Trophoblast cell (in vitro differentiated cells and primary cell): Measurements from ENCODE around the gene SOX30.

Experiments
- DNase-seq, 2 donors: peaks; one replicate each; pipeline ENCODE4 v3.0.0-alpha.2; 2016
- H2AFZ ChIP-seq: 2 replicates; pipeline ENCODE4 v1.6.1; 2013; ENCODE audit warnings: low read length, moderate library complexity, mild to moderate bottlenecking; ENCODE audit not compliant: insufficient read depth, poor library complexity
- H2AK5ac ChIP-seq: 2 replicates; pipeline ENCODE4 v1.6.1; 2013; ENCODE audit warnings: mild to moderate bottlenecking, low read length
- H2BK120ac ChIP-seq: 2 replicates; pipeline ENCODE4 v1.6.1; 2013; ENCODE audit warnings: low read length, mild to moderate bottlenecking, moderate library complexity; ENCODE audit not compliant: insufficient read depth, poor library complexity
- H2BK12ac ChIP-seq: 2 replicates; pipeline ENCODE4 v1.6.1; 2013; ENCODE audit warnings: mild to moderate bottlenecking, low read length, moderate library complexity
- H2BK5ac ChIP-seq: 2 replicates; pipeline ENCODE4 v1.6.1; 2013; ENCODE audit warnings: low read length, low read depth, moderate library complexity, mild to moderate bottlenecking; ENCODE audit not compliant: poor library complexity
- H3K14ac ChIP-seq: 2 replicates; pipeline ENCODE4 v1.6.1; 2013; ENCODE audit warnings: mild to moderate bottlenecking, low read length
- H3K18ac ChIP-seq: 2 replicates; pipeline ENCODE4 v1.6.1; 2013; ENCODE audit warnings: mild to moderate bottlenecking, low read length
- H3K23ac ChIP-seq: 2 replicates; pipeline ENCODE4 v1.6.1; 2013; ENCODE audit warnings: low read length
- H3K27ac ChIP-seq: 2 replicates; pipeline ENCODE4 v1.5.1; 2013; ENCODE audit warnings: low read depth, mild to moderate bottlenecking, inconsistent platforms, low read length, moderate library complexity
- H3K27me3 ChIP-seq: 2 replicates; pipeline ENCODE4 v1.6.1; 2013; ENCODE audit warnings: inconsistent platforms, mild to moderate bottlenecking, low read length, moderate library complexity; ENCODE audit not compliant: insufficient read depth
- H3K36me3 ChIP-seq, 2 experiments: 1 replicate in 1 of 2; 2 replicates in 1 of 2; pipeline ENCODE4 v1.6.1; 2013; ENCODE audit warnings: low read length in 2 of 2, mild to moderate bottlenecking in 2 of 2, moderate library complexity in 1 of 2; ENCODE audit not compliant: insufficient read depth in 2 of 2, control insufficient read depth in 1 of 2
- H3K4ac ChIP-seq: 2 replicates; pipeline ENCODE4 v1.6.1; 2013; ENCODE audit warnings: low read depth, mild to moderate bottlenecking, low read length, moderate library complexity
- H3K4me1 ChIP-seq, 2 experiments: 1 replicate in 1 of 2; 2 replicates in 1 of 2; pipeline ENCODE4 v1.6.1; 2013; ENCODE audit warnings: low read length in 2 of 2, mild to moderate bottlenecking in 2 of 2, moderate library complexity in 1 of 2; ENCODE audit not compliant: insufficient read depth in 2 of 2, control insufficient read depth in 1 of 2
- H3K4me2 ChIP-seq: 2 replicates; pipeline ENCODE4 v1.6.1; 2013; ENCODE audit warnings: inconsistent platforms, mild to moderate bottlenecking, low read length, moderate library complexity
- H3K4me3 ChIP-seq: 2 replicates; pipeline ENCODE4 v1.5.1; 2013; ENCODE audit warnings: mild to moderate bottlenecking, low read depth, low read length, inconsistent platforms
- H3K79me1 ChIP-seq: one replicate; pipeline ENCODE4 v1.6.1; 2013; ENCODE audit warnings: low read length
- H3K79me2 ChIP-seq: 2 replicates; pipeline ENCODE4 v1.6.1; 2013; ENCODE audit warnings: low read length, mild to moderate bottlenecking; ENCODE audit not compliant: control insufficient read depth, insufficient read depth, poor library complexity
- H3K9ac ChIP-seq: 2 replicates; pipeline ENCODE4 v1.6.1; 2013; ENCODE audit warnings: mild to moderate bottlenecking, low read length
- H3K9me3 ChIP-seq: 2 replicates; pipeline ENCODE4 v1.6.1; 2013; ENCODE audit warnings: low read depth, mild to moderate bottlenecking, control low read depth, inconsistent platforms, low read length; ENCODE audit not compliant: insufficient read depth
- H4K12ac ChIP-seq: 2 replicates; pipeline ENCODE4 v1.6.1; 2013; ENCODE audit warnings: low read depth, mild to moderate bottlenecking, low read length, moderate library complexity
- H4K8ac ChIP-seq: 2 replicates; pipeline ENCODE4 v1.6.1; 2013; ENCODE audit warnings: low read depth, mild to moderate bottlenecking, low read length, moderate library complexity
- H4K91ac ChIP-seq: one replicate; pipeline ENCODE4 v1.6.1; 2013; ENCODE audit warnings: low read depth, mild to moderate bottlenecking, low read length, moderate library complexity
- WGBS: extraction: QIAGEN DNeasy Blood & Tissue Kit; methylation state at CpG from one replicate; pipeline ENCODE4 v1.1.7; 2013; ENCODE audit warnings: missing lambda C conversion rate; ENCODE audit not compliant: insufficient read length, insufficient coverage; ENCODE audit errors: extremely low coverage; 5-methylcytosine and 5-hydroxymethylcytosine counted together

The SOX30 gene

DNA sequence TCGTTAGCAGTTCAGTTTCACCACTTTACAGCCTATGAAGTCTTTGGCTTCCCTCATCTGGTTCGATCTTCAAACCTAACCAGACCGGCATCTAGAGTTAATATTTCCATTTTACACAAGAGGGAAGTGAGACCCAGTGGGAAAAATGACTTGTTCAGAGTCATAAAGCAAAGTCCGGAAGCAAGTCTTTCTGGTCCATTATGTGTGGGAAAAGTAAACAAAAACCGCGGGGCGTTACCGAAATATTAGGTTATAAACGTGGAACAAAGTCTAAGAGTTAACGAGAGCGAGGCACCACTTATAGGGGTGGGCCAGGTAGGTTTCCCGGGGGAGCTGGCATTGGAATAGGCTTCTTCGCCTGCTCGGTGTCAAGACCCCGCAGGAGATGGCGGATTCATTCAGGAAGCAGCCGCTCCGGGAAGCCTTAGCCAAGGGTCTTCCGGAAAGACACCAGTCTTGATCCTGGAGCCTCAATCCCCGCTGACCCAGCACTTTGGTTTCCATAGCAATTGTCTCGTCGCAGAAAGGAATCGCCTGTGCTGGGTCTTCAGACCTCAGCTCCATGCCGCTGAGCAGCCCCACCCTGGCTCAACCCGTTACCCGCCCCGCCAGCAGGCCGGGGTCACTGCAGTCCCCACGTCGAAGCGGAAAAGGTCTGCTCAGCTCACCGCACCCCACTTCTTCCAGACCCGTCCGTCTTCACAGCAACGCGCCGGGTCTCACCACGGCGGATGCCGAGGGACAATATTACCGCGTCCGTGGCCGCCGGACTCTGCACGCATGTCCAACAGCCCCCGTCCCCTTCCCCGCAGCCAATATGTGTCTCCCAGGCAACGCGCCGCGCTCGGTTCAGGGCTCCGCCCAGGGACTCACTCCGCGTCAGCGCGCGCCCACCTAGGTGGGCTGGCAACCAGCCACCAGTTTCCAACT lies 18.7 kb upstream of the SOX30 start, which contains the start of gene C5orf52:
C5orf52 (plus strand) TSS at position 872 of the 930 bp plus-strand sequence. CDS start 82 bp downstream, outside the sequence.
- Histone ChIP-seq H3K23ac (no peak within 1 kb of the TSS), H3K18ac (no peak within 1 kb of the TSS), H3K79me1 (peaks cover 2% of the 10 kb centered on the region)

DNA sequence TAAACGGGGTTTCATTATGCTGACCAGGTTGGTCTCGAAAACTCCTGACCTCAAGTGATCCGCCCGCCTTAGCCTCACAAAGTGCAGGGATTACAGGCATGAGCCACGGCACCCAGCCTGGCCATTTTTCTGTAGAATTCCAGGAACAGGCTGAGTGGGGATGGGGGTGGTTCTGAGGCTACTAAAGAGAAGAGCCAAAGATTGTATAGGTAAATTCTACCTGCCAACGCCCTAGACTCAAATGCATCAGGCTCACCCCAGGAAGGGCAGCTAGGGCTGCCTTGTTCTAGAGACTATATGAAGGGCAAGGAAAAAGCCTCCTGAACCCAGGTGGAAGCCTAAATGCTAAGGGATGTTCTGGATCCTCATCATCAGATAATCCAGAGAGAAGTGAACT lies 17.5 kb upstream of the SOX30 start:
- Histone ChIP-seq H3K23ac (no peak overlapping the region), H3K4ac (no peak overlapping the region), H2BK5ac (no peak overlapping the region), H3K4me3 (no peak overlapping the region), H4K12ac (no peak overlapping the region), H2AFZ (no peak overlapping the region), H3K36me3 (no peaks in the 10 kb centered on the region), H3K27ac (no peak overlapping the region), H3K9me3 (peaks cover 12% of the 10 kb centered on the region), H4K8ac (no peak overlapping the region), H3K4me2 (no peak overlapping the region), H3K9ac (no peak overlapping the region), H3K14ac (no peak overlapping the region), H2AK5ac (no peak overlapping the region), H3K18ac (no peak overlapping the region), H4K91ac (no peak overlapping the region), H3K79me2 (no peaks in the 10 kb centered on the region), H3K79me1 (peaks cover 2% of the 10 kb centered on the region), H3K4me1 (no peaks in the 10 kb centered on the region), H2BK12ac (no peak overlapping the region), H3K27me3 (no peaks in the 10 kb centered on the region), H2BK120ac (no peak overlapping the region)
- DNase-seq, result peak in 1 of 2 donors; percentile 33
- WGBS, result no CpG with 5 or more reads among the region's 6 CpGs

More for the DNA sequence above, 18.7 kb upstream of the SOX30 start, which contains the start of gene C5orf52:
- Histone ChIP-seq H2BK5ac (no peak within 1 kb of the TSS), H2BK120ac (no peak within 1 kb of the TSS), H3K9ac (no peak within 1 kb of the TSS), H3K4me2 (peak within 1 kb of the TSS; percentile 27), H3K27ac (no peak within 1 kb of the TSS), H4K12ac (no peak within 1 kb of the TSS), H3K14ac (no peak within 1 kb of the TSS), H4K8ac (no peak within 1 kb of the TSS), H2AK5ac (no peak within 1 kb of the TSS), H3K4me3 (peak within 1 kb of the TSS; percentile 14), H3K9me3 (peaks cover 12% of the 10 kb centered on the region), H2AFZ (no peak within 1 kb of the TSS), H3K4ac (no peak within 1 kb of the TSS), H3K79me2 (no peaks in the 10 kb centered on the region), H3K4me1 (no peaks in the 10 kb centered on the region), H3K27me3 (no peaks in the 10 kb centered on the region), H2BK12ac (no peak within 1 kb of the TSS), H4K91ac (no peak within 1 kb of the TSS), H3K36me3 (no peaks in the 10 kb centered on the region)
- peak; percentile 67 to 75 for DNase-seq
- no CpG with 5 or more reads among the region's 59 CpGs for WGBS

DNA sequence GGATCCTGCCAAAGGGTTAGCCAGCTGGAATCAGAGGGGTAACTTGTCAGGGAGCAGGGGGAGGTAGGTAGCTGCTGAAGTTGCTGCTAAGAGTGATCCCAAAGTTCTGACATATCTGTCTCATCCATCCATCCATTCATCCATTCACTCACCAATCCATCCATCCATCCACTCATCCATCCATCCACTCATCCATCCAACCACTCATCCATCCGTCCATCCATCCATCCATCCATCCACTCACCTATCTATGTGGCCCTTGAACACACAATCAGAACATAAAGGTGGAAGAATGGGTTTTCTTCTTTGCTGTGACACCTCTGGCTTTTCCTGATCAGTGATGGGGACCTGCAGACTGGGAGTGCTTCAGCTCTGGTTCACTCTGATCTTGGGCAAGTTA lies 16.1 kb upstream of the SOX30 start:
- Histone ChIP-seq H2BK120ac (no peak overlapping the region), H2BK5ac (no peak overlapping the region), H4K12ac (no peak overlapping the region), H3K79me2 (no peaks in the 10 kb centered on the region), H4K8ac (no peak overlapping the region), H4K91ac (no peak overlapping the region), H3K27me3 (no peaks in the 10 kb centered on the region), H3K9me3 (peaks cover 12% of the 10 kb centered on the region), H3K4ac (no peak overlapping the region), H3K23ac (no peak overlapping the region), H3K4me1 (no peaks in the 10 kb centered on the region), H3K36me3 (no peaks in the 10 kb centered on the region), H2AFZ (no peak overlapping the region), H3K4me3 (no peak overlapping the region), H3K9ac (no peak overlapping the region), H2BK12ac (no peak overlapping the region), H3K79me1 (peaks cover 2% of the 10 kb centered on the region), H3K4me2 (no peak overlapping the region), H3K18ac (no peak overlapping the region), H3K27ac (no peak overlapping the region), H3K14ac (no peak overlapping the region), H2AK5ac (no peak overlapping the region)
- DNase-seq, result no peak
- no CpG with 5 or more reads among the region's 1 CpG for WGBS

DNA sequence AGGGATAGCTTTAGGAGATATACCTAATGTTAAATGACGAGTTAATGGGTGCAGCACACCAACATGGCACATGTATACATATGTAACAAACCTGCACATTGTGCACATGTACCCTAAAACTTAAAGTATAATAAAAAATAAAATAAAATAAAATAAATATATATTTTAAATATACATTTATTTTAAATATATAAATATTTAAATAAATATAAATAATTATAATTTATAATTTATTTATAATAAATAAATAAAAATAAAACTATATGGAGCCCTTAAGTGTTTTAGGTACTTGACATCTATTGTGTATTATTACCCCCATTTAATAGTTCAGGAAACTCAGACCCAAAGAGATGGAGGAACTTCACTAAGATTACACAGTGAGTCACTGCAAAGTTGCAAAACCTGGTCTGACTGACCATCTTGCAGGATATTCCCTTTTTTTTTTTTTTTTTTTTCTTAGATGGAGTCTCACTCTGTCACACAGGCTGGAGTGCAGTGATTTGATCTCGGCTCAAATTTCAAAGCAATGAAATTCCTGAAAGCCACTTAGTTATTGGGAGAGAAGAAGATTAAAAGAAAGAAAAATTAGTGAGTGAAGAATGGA lies 13.3 kb upstream of the SOX30 start:
- H3K14ac ChIP-seq, result no peak overlapping the region
- DNase-seq, result peak; percentile 63 to 81

More for the DNA sequence above, 13.3 kb upstream of the SOX30 start:
- Histone ChIP-seq H2BK5ac (no peak overlapping the region), H3K18ac (no peak overlapping the region), H3K27ac (no peak overlapping the region), H4K12ac (no peak overlapping the region), H3K79me2 (no peaks in the 10 kb centered on the region), H3K9me3 (no peaks in the 10 kb centered on the region), H3K36me3 (no peaks in the 10 kb centered on the region), H2AK5ac (no peak overlapping the region), H3K23ac (no peak overlapping the region), H2AFZ (no peak overlapping the region), H3K27me3 (no peaks in the 10 kb centered on the region), H2BK12ac (no peak overlapping the region), H3K4ac (no peak overlapping the region), H3K4me1 (no peaks in the 10 kb centered on the region), H4K91ac (no peak overlapping the region), H3K9ac (no peak overlapping the region), H2BK120ac (no peak overlapping the region), H4K8ac (no peak overlapping the region), H3K4me3 (no peak overlapping the region), H3K79me1 (peaks cover 2% of the 10 kb centered on the region), H3K4me2 (no peak overlapping the region)
- no CpG with 5 or more reads among the region's 2 CpGs for WGBS
